Sigmoid colon (tissue), 4 donors: ENCODE data around the gene PRICKLE4.
"Not testable (repeated sequence)": the region's sequence is repeated elsewhere in the genome, so short reads cannot be mapped to it uniquely, and the experiment has no call there.

ENCODE experiments used
- EP300 ChIP-seq, 4 donors: sonication (generic); formaldehyde crosslinking; IDR thresholded peaks; one replicate each; pipeline ENCODE4 v1.6.1; 2017; ENCODE audit warnings: antibody characterized with exemption in 4 of 4
- POLR2A ChIP-seq, 2 donors: fragments of 450-650 bp; IDR thresholded peaks; one replicate each; pipeline ENCODE4 v1.6.1; 2016; ENCODE audit warnings: antibody characterized with exemption in 2 of 2, mild to moderate bottlenecking in 2 of 2, moderate library complexity in 2 of 2
- POLR2AphosphoS5 ChIP-seq, 4 donors: sonication (generic); formaldehyde crosslinking; IDR thresholded peaks; one replicate each; pipeline ENCODE4 v1.6.1; 2017; ENCODE audit warnings: antibody characterized with exemption in 4 of 4

GRCh38 chr6:41766043-41766664 is 14.4 kb upstream of the PRICKLE4 start:
- TF ChIP-seq POLR2A, POLR2AphosphoS5, EP300 (IDR thresholded peaks at IDR 0.05): not testable (repeated sequence)
